Mesenchymal stem cell (in vitro differentiated cells and primary cell): ENCODE results near the gene TENT4B.

Source experiments
- DNase-seq: peaks from one replicate; pipeline ENCODE4 v3.0.0-alpha.2; 2013
- H2AFZ ChIP-seq: one replicate; pipeline ENCODE4 v1.6.1; 2013; ENCODE audit warnings: low read depth, mild to moderate bottlenecking, control low read depth, inconsistent platforms, low read length, moderate library complexity
- H2AK5ac ChIP-seq: 2 replicates; pipeline ENCODE4 v1.6.1; 2013; ENCODE audit warnings: low read length, moderate library complexity, mild to moderate bottlenecking, inconsistent platforms; ENCODE audit not compliant: severe bottlenecking
- H2BK120ac ChIP-seq: one replicate; pipeline ENCODE4 v1.6.1; 2013; ENCODE audit warnings: low read depth, mild to moderate bottlenecking, inconsistent platforms, low read length, moderate library complexity
- H2BK12ac ChIP-seq, 2 experiments: one replicate each; pipeline ENCODE4 v1.6.1; 2013; ENCODE audit warnings: inconsistent platforms in 2 of 2, low read length in 2 of 2, mild to moderate bottlenecking in 2 of 2, moderate library complexity in 2 of 2, control low read depth in 1 of 2
- H2BK15ac ChIP-seq: one replicate; pipeline ENCODE4 v1.6.1; 2013; ENCODE audit warnings: mild to moderate bottlenecking, low read depth, inconsistent platforms; ENCODE audit not compliant: poor library complexity, severe bottlenecking
- H2BK5ac ChIP-seq: 2 replicates; pipeline ENCODE4 v1.6.1; 2013; ENCODE audit warnings: low read depth, mild to moderate bottlenecking, low read length, control low read depth, inconsistent platforms; ENCODE audit not compliant: poor library complexity, severe bottlenecking
- H3K14ac ChIP-seq, 2 experiments: one replicate each; pipeline ENCODE4 v1.6.1; 2013; ENCODE audit warnings: inconsistent platforms in 2 of 2, low read length in 2 of 2, control low read depth in 1 of 2, mild to moderate bottlenecking in 1 of 2, moderate library complexity in 1 of 2
- H3K18ac ChIP-seq, 2 experiments: one replicate each; pipeline ENCODE4 v1.6.1; 2013; ENCODE audit warnings: inconsistent platforms in 2 of 2, low read length in 2 of 2, control low read depth in 1 of 2, low read depth in 1 of 2, mild to moderate bottlenecking in 1 of 2
- H3K23ac ChIP-seq, 2 experiments: one replicate each; pipeline ENCODE4 v1.6.1; 2013; ENCODE audit warnings: inconsistent platforms in 2 of 2, low read length in 2 of 2, mild to moderate bottlenecking in 2 of 2, moderate library complexity in 2 of 2, control low read depth in 1 of 2
- H3K27ac ChIP-seq: 2 replicates; pipeline ENCODE4 v1.5.1; 2013; ENCODE audit warnings: mild to moderate bottlenecking, moderate library complexity, low read length, control low read depth, inconsistent platforms; ENCODE audit not compliant: poor library complexity, severe bottlenecking
- H3K27me3 ChIP-seq, 2 experiments: 2 replicates each; pipeline versions ENCODE4 v1.6.1 to v1.7.0; 2013; ENCODE audit warnings: low read length in 2 of 2, mild to moderate bottlenecking in 2 of 2, moderate library complexity in 2 of 2, control low read depth in 1 of 2, inconsistent platforms in 1 of 2; ENCODE audit not compliant: control insufficient read depth in 1 of 2, insufficient read depth in 1 of 2
- H3K36me3 ChIP-seq, 2 experiments: 2 replicates each; pipeline versions ENCODE4 v1.6.1 to v1.7.0; 2013; ENCODE audit warnings: low read length in 2 of 2, control low read depth in 1 of 2, inconsistent platforms in 1 of 2, low read depth in 1 of 2, mild to moderate bottlenecking in 1 of 2; ENCODE audit not compliant: insufficient read depth in 2 of 2, control insufficient read depth in 1 of 2
- H3K4ac ChIP-seq, 2 experiments: one replicate each; pipeline ENCODE4 v1.6.1; 2013; ENCODE audit warnings: inconsistent platforms in 2 of 2, low read length in 2 of 2, mild to moderate bottlenecking in 2 of 2, moderate library complexity in 2 of 2, control low read depth in 1 of 2, low read depth in 1 of 2
- H3K4me1 ChIP-seq: 2 replicates; pipeline ENCODE4 v1.6.1; 2013; ENCODE audit warnings: low read depth, low read length, control low read depth; ENCODE audit not compliant: control insufficient read depth, insufficient read depth
- H3K4me2 ChIP-seq: 2 replicates; pipeline ENCODE4 v1.6.1; 2013; ENCODE audit warnings: low read length, mild to moderate bottlenecking, inconsistent platforms; ENCODE audit not compliant: poor library complexity, severe bottlenecking
- H3K4me3 ChIP-seq, 2 experiments: 2 replicates each; pipeline versions ENCODE4 v1.5.1 to v1.7.0; 2013; ENCODE audit warnings: low read length in 2 of 2, mild to moderate bottlenecking in 2 of 2, control low read depth in 1 of 2, low read depth in 1 of 2; ENCODE audit not compliant: insufficient read depth in 1 of 2
- H3K79me1 ChIP-seq: replicated peaks from 2 replicates; pipeline ENCODE4 v1.6.1; 2013; ENCODE audit warnings: mild to moderate bottlenecking, control low read depth, low read length, inconsistent platforms; ENCODE audit not compliant: poor library complexity, severe bottlenecking
- H3K9ac ChIP-seq: 2 replicates; pipeline ENCODE4 v1.7.0; 2013; ENCODE audit warnings: mild to moderate bottlenecking, low read length, moderate library complexity
- H3K9me3 ChIP-seq: 2 replicates; pipeline ENCODE4 v1.7.0; 2013; ENCODE audit warnings: mild to moderate bottlenecking, low read length; ENCODE audit not compliant: control insufficient read depth
- H4K8ac ChIP-seq: one replicate; pipeline ENCODE4 v1.6.1; 2013; ENCODE audit warnings: inconsistent platforms, mild to moderate bottlenecking, low read length, moderate library complexity
- H4K91ac ChIP-seq: one replicate; pipeline ENCODE4 v1.6.1; 2013; ENCODE audit warnings: mild to moderate bottlenecking, low read length, inconsistent platforms
- WGBS: methylation state at CpG from one replicate; pipeline ENCODE4 v1.1.7; 2013; ENCODE audit warnings: mixed read lengths; 5-methylcytosine and 5-hydroxymethylcytosine counted together

Gene TENT4B

GRCh38 chr16:50269061-50269705 is 116.1 kb downstream of the TENT4B start:
- H4K8ac ChIP-seq, result no peak overlapping the region
- peaks cover 0 to 11% of the 10 kb centered on the region in 2 experiments for H3K36me3 ChIP-seq
- H2AFZ ChIP-seq, result no peak overlapping the region
- H2BK15ac ChIP-seq, result no peak overlapping the region
- no peak overlapping the region for H2AK5ac ChIP-seq
- H2BK120ac ChIP-seq, result no peak overlapping the region
- no peaks in the 10 kb centered on the region for H3K27me3 ChIP-seq
- no peak overlapping the region for H3K23ac ChIP-seq
- no peak overlapping the region for H2BK5ac ChIP-seq
- H3K27ac ChIP-seq, result no peak overlapping the region
- H3K4me3 ChIP-seq, result no peak overlapping the region
- no peak overlapping the region for H3K4ac ChIP-seq
- no peak overlapping the region for H3K9ac ChIP-seq
- no peak overlapping the region for H2BK12ac ChIP-seq
- H3K9me3 ChIP-seq, result no peaks in the 10 kb centered on the region
- H3K4me1 ChIP-seq, result peaks cover 25% of the 10 kb centered on the region
- peak overlapping the region in 1 of 2 experiments; percentile 35 for H3K14ac ChIP-seq
- WGBS, result 97% methylated on average over 12 of the region's 13 CpGs
- H3K4me2 ChIP-seq, result no peak overlapping the region
- no peak overlapping the region for H3K18ac ChIP-seq
- no peak for DNase-seq
- peaks cover 17% of the 10 kb centered on the region for H3K79me1 ChIP-seq
- no peak overlapping the region for H4K91ac ChIP-seq

GRCh38 chr16:50269769-50270509 is 116.8 kb downstream of the TENT4B start:
- WGBS, result 94% methylated on average over 12 of the region's 12 CpGs
- Histone ChIP-seq H2BK5ac (no peak overlapping the region), H3K79me1 (peaks cover 17% of the 10 kb centered on the region), H3K4me3 (no peak overlapping the region), H3K18ac (no peak overlapping the region), H4K91ac (no peak overlapping the region), H3K36me3 (peaks cover 0 to 11% of the 10 kb centered on the region in 2 experiments), H3K4ac (no peak overlapping the region), H3K9ac (no peak overlapping the region), H3K14ac (no peak overlapping the region), H3K9me3 (no peaks in the 10 kb centered on the region), H2BK12ac (no peak overlapping the region), H2BK120ac (no peak overlapping the region), H3K27ac (no peak overlapping the region), H3K4me2 (no peak overlapping the region), H2BK15ac (no peak overlapping the region), H3K4me1 (peaks cover 27% of the 10 kb centered on the region), H3K27me3 (no peaks in the 10 kb centered on the region), H4K8ac (no peak overlapping the region), H2AFZ (no peak overlapping the region), H3K23ac (no peak overlapping the region), H2AK5ac (no peak overlapping the region)
- no peak for DNase-seq

- Histone ChIP-seq H3K79me1 (peaks cover 17% of the 10 kb centered on the region), H2BK12ac (no peak overlapping the region), H3K18ac (no peak overlapping the region), H2BK15ac (no peak overlapping the region), H3K9me3 (no peaks in the 10 kb centered on the region), H3K14ac (no peak overlapping the region), H3K9ac (no peak overlapping the region), H2AK5ac (no peak overlapping the region), H2AFZ (no peak overlapping the region), H3K27me3 (no peaks in the 10 kb centered on the region), H3K4ac (no peak overlapping the region), H3K27ac (no peak overlapping the region), H3K4me3 (no peak overlapping the region), H3K23ac (no peak overlapping the region), H4K8ac (no peak overlapping the region), H4K91ac (no peak overlapping the region), H3K4me1 (peaks cover 21% of the 10 kb centered on the region), H3K4me2 (no peak overlapping the region), H2BK120ac (no peak overlapping the region), H3K36me3 (peaks cover 0 to 11% of the 10 kb centered on the region in 2 experiments), H2BK5ac (no peak overlapping the region)
- DNase-seq, result no peak
- 94% methylated on average over 12 of the region's 13 CpGs for WGBS
Measured at GRCh38 chr16:50270510-50271147, 117.5 kb downstream of the TENT4B start.
